Heart left ventricle (tissue), 16 donors: Measurements from ENCODE around the gene GNPDA1. TPM values are rescaled to one million over a fixed set of nuclear protein-coding genes. Genes with fewer than 3 reads are reported as not detected.

Experiments used
- ATAC-seq, 4 donors: fragments of 200-7000 bp; cut with Tn5 transposase; one replicate each; pipeline ENCODE4 v1.9.1; 2020 to 2022; ENCODE audit warnings: moderate library complexity in 4 of 4, mild to moderate bottlenecking in 3 of 4, moderate number of reproducible peaks in 1 of 4
- DNase-seq, 5 donors: peaks; one replicate each; pipeline ENCODE4 v3.0.0-alpha.2; 2020
- H3K27ac ChIP-seq, 12 donors: fragments of 200-600 bp; sonication (generic) in 4 of 12; one replicate each; pipeline versions ENCODE4 v1.5.0 to v1.8.0; 2016 to 2022; ENCODE audit warnings: mild to moderate bottlenecking in 2 of 12
- H3K27me3 ChIP-seq, 9 donors: fragments of 200-600 bp; sonication (generic) in 2 of 9; one replicate each; pipeline versions ENCODE4 v1.5.1 to v1.8.0; 2016 to 2022; ENCODE audit warnings: mild to moderate bottlenecking in 3 of 9
- H3K36me3 ChIP-seq, 9 donors: fragments of 200-600 bp; sonication (generic) in 2 of 9; one replicate each; pipeline versions ENCODE4 v1.5.0 to v1.8.0; 2018 to 2022; ENCODE audit warnings: mild to moderate bottlenecking in 2 of 9
- H3K4me1 ChIP-seq, 12 donors: fragments of 200-600 bp; sonication (generic) in 4 of 12; one replicate each; pipeline versions ENCODE4 v1.5.0 to v1.8.0; 2016 to 2022; ENCODE audit warnings: mild to moderate bottlenecking in 3 of 12
- H3K4me3 ChIP-seq, 12 donors: fragments of 200-600 bp; sonication (generic) in 4 of 12; one replicate each; pipeline versions ENCODE4 v1.5.0 to v1.8.0; 2017 to 2022; ENCODE audit warnings: mild to moderate bottlenecking in 9 of 12, moderate library complexity in 4 of 12
- H3K9me3 ChIP-seq, 12 donors: fragments of 200-600 bp; sonication (generic) in 4 of 12; one replicate each; pipeline versions ENCODE4 v1.5.0 to v1.8.0; 2016 to 2022; ENCODE audit warnings: mild to moderate bottlenecking in 1 of 12
- POLR2A ChIP-seq, 2 donors: fragments of 450-650 bp; IDR thresholded peaks; one replicate each; pipeline ENCODE4 v1.6.1; 2017; ENCODE audit warnings: antibody characterized with exemption in 2 of 2, mild to moderate bottlenecking in 2 of 2, moderate library complexity in 2 of 2
- WGBS, 4 donors: extraction: QIAGEN DNeasy Blood & Tissue Kit in 2 of 4; methylation state at CpG; one replicate each; pipeline versions ENCODE4 v1.1.5 to v1.1.7; 2013 to 2018; 5-methylcytosine and 5-hydroxymethylcytosine counted together
- intact Hi-C, 10 donors: fragments of 100-400 bp; cut with DNase I; formaldehyde crosslinking; loops; one replicate each; pipeline versions ENCODE4 v1.11.1 to v1.14.2; 2022
- polyA plus RNA-seq, 2 donors: library from polyadenylated mRNA; stranded (reverse); fragments of 200-250 nt; gene quantifications; one replicate each; pipeline ENCODE4 v1.2.3, GENCODE V29; 2013
- total RNA-seq, 9 donors: library from RNA; depleted of rRNA in 2 of 9; stranded (reverse); fragments of >200 nt in 2 of 9; fragmentation: NEBNext Ultra II Directional in 3 of 9; extraction: Animal tissue kit (Norgen Biotek cat#: 25700) in 3 of 9; gene quantifications; one replicate each; pipeline versions ENCODE4 v1.1.0 to v1.2.4, GENCODE V29; 2016 to 2023
- TF ChIP-seq, protein P1 (sequence below), 12 donors: fragments of 200-600 bp; sonication (generic) in 4 of 12; IDR thresholded peaks; one replicate each; pipeline versions ENCODE4 v1.5.0 to v1.8.0; 2018 to 2022; ENCODE audit warnings: antibody characterized with exemption in 12 of 12, mild to moderate bottlenecking in 5 of 12
- donor health status: ischemic (EF 13 %, LVEDD 7.1; RV severe dilation, severe dysfunction).
- donor health status: healthy with polysubstance abuse.
- donor health status: DM: no; HTN: yes; CAD: no.
- donor health status: DM: no; HTN: no; CAD: no.
- donor health status: ischemic (EF 25% LVEDD 6.9; RV normal size, moderate dysfunction).
- donor health status: ischemic (EF 25% LVEDD 5.7; RV mildly dilated, moderate dysfunction).
- donor health status: healthy.
- donor health status: DM: yes; HTN: yes; CAD: no.
- donor health status: ischemic (EF 35%, LVEDD 5.7; RV mildly dilated, moderate dysfunction).
- donor health status: nonischemic (EF 11% LVEDD 7.7; RV severe dilation, severe dysfunction).
- donor health status: DM: yes; HTN: yes; CAD: no.
- donor health status: PGD.
- donor health status: ischemic (EF 29% LVEDD 5.4; RV normal size, mild dysfunction).
- donor health status: nonischemic (EF 23%, LVEDD 6.1; RV moderate dilation, normal function).

GNPDA1 gene
- total and polyA plus RNA-seq, 11 donors, result 13.6 to 43.0 (median 23.8) TPM

DNA sequence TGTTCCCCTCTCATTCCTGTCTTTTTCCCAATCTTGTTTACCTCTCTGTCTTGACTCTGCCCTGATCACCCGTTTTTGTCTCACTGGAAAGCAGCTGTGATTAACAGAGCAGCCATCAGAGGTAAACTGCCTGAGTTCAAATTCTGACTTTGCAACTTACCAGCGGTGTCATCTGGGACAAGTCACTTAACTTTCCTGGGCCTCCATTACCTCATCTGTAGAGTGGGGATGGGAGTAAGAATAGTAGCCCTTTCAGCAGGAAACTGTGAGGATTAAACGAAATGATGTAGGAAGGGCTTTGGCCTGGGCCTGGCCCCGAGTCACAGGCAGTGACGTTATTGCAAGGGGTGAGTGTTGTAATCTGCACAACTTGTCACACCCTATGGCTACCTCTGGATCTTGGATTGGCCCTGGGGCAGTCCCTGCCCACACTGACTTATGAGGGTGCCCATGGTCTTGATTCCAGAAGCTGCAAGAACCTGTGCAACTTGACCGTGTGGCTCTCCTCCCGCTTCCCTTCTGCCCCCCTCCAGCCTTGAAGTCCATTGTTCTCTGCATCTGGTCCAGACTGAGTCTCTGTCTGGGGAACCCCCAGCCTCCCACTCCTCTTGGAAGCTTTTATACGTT is 54.2 kb downstream of the GNPDA1 start:
- WGBS, 4 donors, result 50 to 65% (median 52%) methylated on average over 8 of the region's 8 CpGs
- Histone ChIP-seq H3K4me3 (peak overlapping the region in 9 of 12 donors; percentile 49 to 63 (median 53)), H3K36me3 (no peaks in the 10 kb centered on the region), H3K4me1 (peaks cover 0 to 73% (median 32%) of the 10 kb centered on the region in 12 donors), H3K9me3 (no peaks in the 10 kb centered on the region), H3K27me3 (no peaks in the 10 kb centered on the region), H3K27ac (peak overlapping the region; percentile 46 to 91 (median 74))
- ATAC-seq (peak; percentile 38 to 74 (median 71)), DNase-seq (peak in 4 of 5 donors; percentile 44 to 67 (median 55))
- TF ChIP-seq, protein P1, sequence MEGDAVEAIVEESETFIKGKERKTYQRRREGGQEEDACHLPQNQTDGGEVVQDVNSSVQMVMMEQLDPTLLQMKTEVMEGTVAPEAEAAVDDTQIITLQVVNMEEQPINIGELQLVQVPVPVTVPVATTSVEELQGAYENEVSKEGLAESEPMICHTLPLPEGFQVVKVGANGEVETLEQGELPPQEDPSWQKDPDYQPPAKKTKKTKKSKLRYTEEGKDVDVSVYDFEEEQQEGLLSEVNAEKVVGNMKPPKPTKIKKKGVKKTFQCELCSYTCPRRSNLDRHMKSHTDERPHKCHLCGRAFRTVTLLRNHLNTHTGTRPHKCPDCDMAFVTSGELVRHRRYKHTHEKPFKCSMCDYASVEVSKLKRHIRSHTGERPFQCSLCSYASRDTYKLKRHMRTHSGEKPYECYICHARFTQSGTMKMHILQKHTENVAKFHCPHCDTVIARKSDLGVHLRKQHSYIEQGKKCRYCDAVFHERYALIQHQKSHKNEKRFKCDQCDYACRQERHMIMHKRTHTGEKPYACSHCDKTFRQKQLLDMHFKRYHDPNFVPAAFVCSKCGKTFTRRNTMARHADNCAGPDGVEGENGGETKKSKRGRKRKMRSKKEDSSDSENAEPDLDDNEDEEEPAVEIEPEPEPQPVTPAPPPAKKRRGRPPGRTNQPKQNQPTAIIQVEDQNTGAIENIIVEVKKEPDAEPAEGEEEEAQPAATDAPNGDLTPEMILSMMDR (IDR thresholded peaks at IDR 0.05), result no peak
- no peak for TF ChIP-seq POLR2A (IDR thresholded peaks at IDR 0.05)
- intact Hi-C loops, result loop anchor here (2.0 to 5.0 kb wide), 10 partner anchors 34 to 266 kb away; partner anchors contain the start of gene DELE1 (in 4 of the 10)

DNA sequence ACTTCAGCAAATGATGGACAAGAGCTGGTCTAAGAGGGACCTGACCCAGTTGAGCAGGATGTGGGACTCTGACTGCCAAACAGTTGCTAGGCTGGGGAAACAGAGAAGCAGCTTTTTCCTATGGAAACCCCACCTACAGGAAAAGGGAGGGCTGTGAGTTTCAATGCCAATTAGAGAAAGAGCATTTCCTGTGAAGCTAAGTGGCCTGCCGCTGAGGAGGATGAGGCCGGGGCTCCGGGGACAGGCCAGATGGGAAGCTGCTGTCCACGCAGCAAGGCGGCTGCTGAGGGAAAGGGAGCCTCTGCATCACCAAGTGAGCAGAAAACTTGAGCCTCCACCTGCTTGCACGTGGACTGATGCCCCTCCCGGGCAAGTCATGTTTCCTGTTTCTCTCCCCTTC is 54.7 kb downstream of the GNPDA1 start, which contains the start of gene PCDH12:
PCDH12 (minus strand) TSS at position 90 of the 400 bp plus-strand sequence. CDS start 351 bp downstream, outside the sequence.
- intact Hi-C loops, result loop anchor here (2.0 to 5.0 kb wide), 10 partner anchors 33 to 265 kb away; partner anchors contain the start of gene DELE1 (in 4 of the 10)
- Histone ChIP-seq H3K27me3 (no peaks in the 10 kb centered on the region), H3K27ac (peak within 1 kb of the TSS; percentile 57 to 91 (median 74)), H3K4me1 (peaks cover 0 to 79% (median 33%) of the 10 kb centered on the region in 12 donors), H3K9me3 (no peaks in the 10 kb centered on the region), H3K4me3 (peak within 1 kb of the TSS; percentile 18 to 63 (median 50)), H3K36me3 (no peaks in the 10 kb centered on the region)
- ATAC-seq, result peak; percentile 58 to 81 (median 62)
- peak; percentile 73 to 82 (median 79) for DNase-seq
- TF ChIP-seq POLR2A (IDR thresholded peaks at IDR 0.05), result peak in 1 of 2 donors; percentile 40
- TF ChIP-seq, protein P1 (IDR thresholded peaks at IDR 0.05), result peak in 1 of 12 donors; percentile 7
- 24 to 45% (median 34%) methylated on average over 7 of the region's 7 CpGs for WGBS, 4 donors

DNA sequence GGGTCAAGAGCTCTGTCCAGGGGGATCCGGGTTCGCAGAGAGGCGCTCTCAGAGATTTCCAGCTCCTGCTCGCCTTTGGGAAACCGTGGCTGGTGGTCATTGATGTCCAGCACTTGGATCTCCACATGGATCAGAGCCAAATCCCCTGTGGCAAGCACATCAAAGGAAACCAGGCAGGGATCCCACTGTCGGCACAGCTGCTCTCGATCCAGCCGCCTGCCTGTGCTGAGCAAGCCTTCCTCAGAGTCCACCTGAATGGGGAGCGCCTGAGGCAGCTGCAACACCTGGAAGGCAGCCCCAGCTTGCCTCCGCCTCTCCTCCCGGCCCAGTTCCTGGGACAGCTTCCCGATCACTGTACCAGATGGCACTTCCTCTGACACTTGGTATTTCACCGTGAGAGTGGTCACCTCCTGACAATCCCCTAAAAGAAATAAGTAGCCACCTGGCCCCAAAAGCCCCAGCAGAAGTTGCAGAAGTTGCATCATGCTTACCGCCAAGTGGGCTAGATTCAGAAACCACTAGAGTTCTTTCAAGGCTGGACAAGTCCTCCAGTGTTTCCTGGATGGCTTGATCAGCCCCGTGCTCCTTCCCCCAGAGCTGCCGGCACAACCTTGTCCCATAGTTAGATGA is 55.3 kb downstream of the GNPDA1 start:
- peak overlapping the region; percentile 18 to 63 (median 50) for H3K4me3 ChIP-seq
- H3K4me1 ChIP-seq, result peaks cover 0 to 83% (median 34%) of the 10 kb centered on the region in 12 donors
- no peaks in the 10 kb centered on the region for H3K27me3 ChIP-seq
- no peak for TF ChIP-seq POLR2A (IDR thresholded peaks at IDR 0.05)
- TF ChIP-seq, protein P1 (IDR thresholded peaks at IDR 0.05), result no peak
- intact Hi-C loops, result loop anchor here in 9 of 10 donors (5.0 kb wide), 4 partner anchors 35 to 195 kb away; partner anchors contain the start of gene DELE1 (in 3 of the 9)
- H3K27ac ChIP-seq, result peak overlapping the region; percentile 57 to 90 (median 74)
- no peak for ATAC-seq
- no peaks in the 10 kb centered on the region for H3K36me3 ChIP-seq
- 47 to 60% (median 56%) methylated on average over 8 to 16 of the region's 16 CpGs for WGBS, 4 donors
- DNase-seq, result peak in 1 of 5 donors; percentile 46
- no peaks in the 10 kb centered on the region for H3K9me3 ChIP-seq

- Histone ChIP-seq H3K27ac (peak overlapping the region in 11 of 12 donors; percentile 15 to 85 (median 63)), H3K9me3 (no peaks in the 10 kb centered on the region), H3K4me3 (peak overlapping the region; percentile 2 to 63 (median 50)), H3K4me1 (peaks cover 0 to 83% (median 35%) of the 10 kb centered on the region in 12 donors), H3K27me3 (no peaks in the 10 kb centered on the region), H3K36me3 (peaks cover 0 to 21% (median 10%) of the 10 kb centered on the region in 9 donors)
- intact Hi-C loops, result no loop called here
- ATAC-seq (peak in 1 of 4 donors; percentile 9), DNase-seq (no peak)
- WGBS, 4 donors, result 59 to 81% (median 67%) methylated on average over 2 of the region's 2 CpGs
- TF ChIP-seq POLR2A (IDR thresholded peaks at IDR 0.05), result no peak
These were observed 58.6 kb downstream of the GNPDA1 start for GRCh38 chr5:141954194-141954593.
